A673 (cell line): ENCODE data around the gene OS9. TPM values are rescaled to one million over a fixed set of nuclear protein-coding genes. Genes with fewer than 3 reads are reported as not detected.

ENCODE experiments used
- BruUV-seq: library from RNA; stranded (reverse); fragments of 400-500 nt; replicated peaks from 2 replicates; lab custom pipeline; 2021; lab: Mats Ljungman, UMichigan
- CTCF ChIA-PET: fragments of 300-600 bp; sonication (Branson Sonifier 250); formaldehyde crosslinking; loops from one replicate; lab custom pipeline; 2022; ENCODE audit warnings: antibody characterized with exemption; lab: Charles Lee
- POLR2A ChIA-PET: fragments of 300-600 bp; sonication (Branson Sonifier 250); formaldehyde crosslinking; loops from one replicate; lab custom pipeline; 2022; ENCODE audit warnings: antibody characterized with exemption; ENCODE audit not compliant: low non-redundant PET; lab: Charles Lee
- DNase-seq: peaks from one replicate; pipeline ENCODE4 v3.0.0-alpha.2; 2015; ENCODE audit warnings: low spot score
- H3K27ac ChIP-seq: fragments of 200-600 bp; sonication (generic); 2 replicates; pipeline ENCODE4 v1.5.1; 2016; ENCODE audit warnings: mixed run types, low read depth, mild to moderate bottlenecking, mixed read lengths, antibody characterized with exemption, low read length; ENCODE audit not compliant: poor library complexity, severe bottlenecking
- H3K27me3 ChIP-seq: fragments of 200-600 bp; sonication (generic); replicated peaks from 2 replicates; pipeline ENCODE4 v1.6.1; 2017; ENCODE audit warnings: mixed run types, low read depth, mild to moderate bottlenecking, mixed read lengths, antibody characterized with exemption, low read length; ENCODE audit not compliant: insufficient read depth, poor library complexity
- H3K36me3 ChIP-seq: fragments of 200-600 bp; sonication (generic); 2 replicates; pipeline ENCODE4 v1.6.1; 2016; ENCODE audit warnings: mixed run types, mild to moderate bottlenecking, mixed read lengths, antibody characterized with exemption, low read length; ENCODE audit not compliant: insufficient read depth, poor library complexity, severe bottlenecking
- H3K4me1 ChIP-seq: fragments of 200-600 bp; sonication (generic); 2 replicates; pipeline ENCODE4 v1.6.1; 2017; ENCODE audit warnings: mixed run types, mild to moderate bottlenecking, mixed read lengths, antibody characterized with exemption, low read length; ENCODE audit not compliant: insufficient read depth, poor library complexity, severe bottlenecking
- H3K4me3 ChIP-seq: fragments of 200-600 bp; sonication (generic); 2 replicates; pipeline ENCODE4 v1.5.1; 2016; ENCODE audit warnings: low read depth, mixed run types, mild to moderate bottlenecking, mixed read lengths, low read length; ENCODE audit not compliant: poor library complexity, severe bottlenecking
- H3K9me3 ChIP-seq: fragments of 200-600 bp; sonication (generic); 2 replicates; pipeline ENCODE4 v1.6.1; 2016; ENCODE audit warnings: mixed run types, low read depth, mild to moderate bottlenecking, mixed read lengths, antibody characterized with exemption, low read length; ENCODE audit not compliant: poor library complexity, severe bottlenecking
- EZH2 ChIP-seq: fragments of 200-600 bp; sonication (generic); IDR thresholded peaks from 2 replicates; pipeline ENCODE4 v1.6.1; 2017; ENCODE audit warnings: borderline replicate concordance, low read depth, mild to moderate bottlenecking, mixed read lengths, antibody characterized with exemption, low read length; ENCODE audit not compliant: poor library complexity, severe bottlenecking
- intact Hi-C: fragments of 100-400 bp; cut with micrococcal nuclease; formaldehyde crosslinking; loops from one replicate; pipeline ENCODE4 v1.10.0; 2022; ENCODE audit not compliant: unreplicated experiment
- total RNA-seq: library from RNA; stranded (reverse); gene quantifications from 2 replicates; pipeline ENCODE4 v1.2.3, GENCODE V29; 2021
- TF ChIP-seq, protein P1 (sequence below): fragments of 300-800, 200-600 bp; sonication (generic); conservative IDR thresholded peaks from 2 replicates; pipeline ENCODE4 v1.5.1; 2017; ENCODE audit warnings: low read depth, mild to moderate bottlenecking, antibody characterized with exemption, low read length, moderate library complexity, mixed read lengths

The OS9 gene
- total RNA-seq, 1 experiment from 2014 or later, result 142 TPM

DNA sequence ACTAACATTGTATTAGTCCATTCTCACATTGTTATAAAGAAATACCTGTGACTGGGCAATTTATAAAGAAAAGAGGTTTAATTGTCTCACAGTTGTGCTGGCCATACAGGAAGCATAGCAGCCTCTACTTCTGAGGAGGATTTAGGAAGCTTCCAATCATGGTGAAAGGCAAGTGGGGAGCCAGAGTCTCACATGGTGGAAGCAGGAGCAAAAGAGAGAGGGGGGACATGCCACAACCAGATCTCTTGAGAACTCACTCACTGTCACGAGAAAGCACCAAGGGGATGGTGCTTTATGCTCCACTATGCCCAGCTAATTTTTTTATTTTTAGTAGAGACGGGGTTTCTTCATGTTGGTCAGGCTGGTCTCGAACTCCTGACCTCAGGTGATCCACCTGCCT, 13.3 kb downstream of the OS9 start:
- no peaks in the 10 kb centered on the region for H3K9me3 ChIP-seq
- H3K27me3 ChIP-seq, result no peaks in the 10 kb centered on the region
- CTCF ChIA-PET, result no interaction called here
- no peak for DNase-seq
- H3K36me3 ChIP-seq, result no peaks in the 10 kb centered on the region
- POLR2A ChIA-PET, result no interaction called here
- H3K27ac ChIP-seq, result no peak overlapping the region
- BruUV-seq, result no TSS peak
- H3K4me3 ChIP-seq, result no peak overlapping the region
- intact Hi-C loops, result no loop called here
- H3K4me1 ChIP-seq, result no peaks in the 10 kb centered on the region
- TF ChIP-seq EZH2, result no peak
- TF ChIP-seq, protein P1, sequence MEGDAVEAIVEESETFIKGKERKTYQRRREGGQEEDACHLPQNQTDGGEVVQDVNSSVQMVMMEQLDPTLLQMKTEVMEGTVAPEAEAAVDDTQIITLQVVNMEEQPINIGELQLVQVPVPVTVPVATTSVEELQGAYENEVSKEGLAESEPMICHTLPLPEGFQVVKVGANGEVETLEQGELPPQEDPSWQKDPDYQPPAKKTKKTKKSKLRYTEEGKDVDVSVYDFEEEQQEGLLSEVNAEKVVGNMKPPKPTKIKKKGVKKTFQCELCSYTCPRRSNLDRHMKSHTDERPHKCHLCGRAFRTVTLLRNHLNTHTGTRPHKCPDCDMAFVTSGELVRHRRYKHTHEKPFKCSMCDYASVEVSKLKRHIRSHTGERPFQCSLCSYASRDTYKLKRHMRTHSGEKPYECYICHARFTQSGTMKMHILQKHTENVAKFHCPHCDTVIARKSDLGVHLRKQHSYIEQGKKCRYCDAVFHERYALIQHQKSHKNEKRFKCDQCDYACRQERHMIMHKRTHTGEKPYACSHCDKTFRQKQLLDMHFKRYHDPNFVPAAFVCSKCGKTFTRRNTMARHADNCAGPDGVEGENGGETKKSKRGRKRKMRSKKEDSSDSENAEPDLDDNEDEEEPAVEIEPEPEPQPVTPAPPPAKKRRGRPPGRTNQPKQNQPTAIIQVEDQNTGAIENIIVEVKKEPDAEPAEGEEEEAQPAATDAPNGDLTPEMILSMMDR, result no peak

DNA sequence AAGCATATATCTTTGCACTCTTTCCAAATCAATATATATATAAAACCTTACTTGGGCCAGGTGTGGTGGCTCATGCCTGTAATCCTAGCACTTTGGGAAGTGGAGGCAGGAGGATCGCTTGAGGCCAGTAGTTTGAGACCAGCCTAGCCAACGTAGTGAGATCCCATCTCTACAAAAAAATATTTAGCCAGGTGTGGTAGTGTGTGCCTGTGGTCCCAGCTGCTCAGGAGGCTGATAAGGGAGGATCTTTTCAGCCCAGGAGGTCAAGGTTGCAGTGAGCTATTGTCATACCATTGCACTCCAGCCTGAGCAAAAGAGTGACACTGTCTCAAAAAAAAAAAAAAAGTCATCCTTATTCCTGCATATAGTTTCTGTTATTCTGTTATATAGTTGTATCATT, 14.4 kb downstream of the OS9 start:
- ChIA-PET CTCF (no interaction called here), POLR2A (no interaction called here)
- Histone ChIP-seq H3K4me3 (no peak overlapping the region), H3K36me3 (no peaks in the 10 kb centered on the region), H3K9me3 (no peaks in the 10 kb centered on the region), H3K4me1 (no peaks in the 10 kb centered on the region), H3K27ac (no peak overlapping the region), H3K27me3 (no peaks in the 10 kb centered on the region)
- no peak for DNase-seq
- BruUV-seq, result no TSS peak
- intact Hi-C loops, result no loop called here
- TF ChIP-seq, protein P1, result no peak
- TF ChIP-seq EZH2, result no peak

DNA sequence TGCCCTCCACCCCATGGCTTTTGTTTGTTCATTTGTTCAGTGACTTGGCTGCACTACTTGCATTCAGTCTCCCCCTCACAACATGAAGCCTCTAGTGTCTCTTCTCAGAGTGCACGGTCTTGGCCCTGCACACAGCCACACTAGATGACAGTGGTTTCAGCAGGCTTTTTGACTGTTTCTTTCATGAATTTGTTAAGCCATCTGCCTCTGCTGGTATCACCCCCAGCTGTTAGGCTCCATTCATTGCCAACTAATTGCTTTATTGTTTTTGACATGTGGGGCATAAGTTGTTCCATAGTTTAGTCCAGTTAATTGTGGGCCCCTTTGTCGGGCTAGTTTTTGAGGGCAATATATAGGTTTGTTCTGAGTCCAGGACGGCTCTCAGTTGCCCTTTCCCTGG, 18.8 kb downstream of the OS9 start:
- BruUV-seq, result no TSS peak
- H3K36me3 ChIP-seq, result no peaks in the 10 kb centered on the region
- TF ChIP-seq, protein P1, result no peak
- no peak for TF ChIP-seq EZH2
- no peaks in the 10 kb centered on the region for H3K27me3 ChIP-seq
- ChIA-PET CTCF (no interaction called here), POLR2A (no interaction called here)
- intact Hi-C loops, result no loop called here
- no peak overlapping the region for H3K4me3 ChIP-seq
- no peak overlapping the region for H3K27ac ChIP-seq
- DNase-seq, result no peak
- H3K9me3 ChIP-seq, result no peaks in the 10 kb centered on the region
- no peaks in the 10 kb centered on the region for H3K4me1 ChIP-seq
